Esophagus muscularis mucosa (tissue), 4 donors: Measurements from ENCODE around the gene DUSP2. TPM values are rescaled to one million over a fixed set of nuclear protein-coding genes. Genes with fewer than 3 reads are reported as not detected.

Experiments
- DNase-seq: peaks from one replicate; pipeline ENCODE4 v3.0.0-alpha.2; 2017; ENCODE audit errors: extremely low spot score
- H3K27ac ChIP-seq, 4 donors: fragments of 200-600 bp; sonication (generic); replicated peaks in 1 of 4; 1 replicate in 3 of 4; 2 replicates in 1 of 4; pipeline ENCODE4 v1.5.1; 2016 to 2019; ENCODE audit warnings: mild to moderate bottlenecking in 1 of 4
- H3K27me3 ChIP-seq, 4 donors: fragments of 200-600 bp; sonication (generic); one replicate each; pipeline versions ENCODE4 v1.5.1 to v1.6.0; 2016 to 2019
- H3K36me3 ChIP-seq, 4 donors: fragments of 200-600 bp; sonication (generic); one replicate each; pipeline ENCODE4 v1.5.1; 2016 to 2019
- H3K4me1 ChIP-seq, 4 donors: fragments of 200-600 bp; sonication (generic); one replicate each; pipeline ENCODE4 v1.5.1; 2016 to 2019
- H3K4me3 ChIP-seq, 4 donors: fragments of 200-600 bp; sonication (generic); 1 replicate in 2 of 4; 2 replicates in 2 of 4; pipeline ENCODE4 v1.5.1; 2016 to 2019; ENCODE audit warnings: mild to moderate bottlenecking in 4 of 4, moderate library complexity in 1 of 4
- H3K9me3 ChIP-seq, 4 donors: fragments of 200-600 bp; sonication (generic); 1 replicate in 3 of 4; 2 replicates in 1 of 4; pipeline ENCODE4 v1.5.1; 2016 to 2019
- EP300 ChIP-seq: sonication (generic); formaldehyde crosslinking; IDR thresholded peaks from one replicate; pipeline ENCODE4 v1.6.1; 2017; ENCODE audit warnings: antibody characterized with exemption
- POLR2A ChIP-seq: fragments of 450-650 bp; IDR thresholded peaks from one replicate; pipeline ENCODE4 v1.6.1; 2017; ENCODE audit warnings: antibody characterized with exemption, moderate library complexity, mild to moderate bottlenecking, low read depth
- POLR2AphosphoS5 ChIP-seq, 2 donors: sonication (generic); formaldehyde crosslinking; IDR thresholded peaks; one replicate each; pipeline ENCODE4 v1.6.1; 2017; ENCODE audit warnings: antibody characterized with exemption in 2 of 2
- WGBS: methylation state at CpG from one replicate; pipeline ENCODE4 v1.1.5; 2018; 5-methylcytosine and 5-hydroxymethylcytosine counted together
- intact Hi-C: fragments of 100-400 bp; cut with DNase I; formaldehyde crosslinking; loops from one replicate; pipeline ENCODE4 v1.15.1; 2023
- total RNA-seq, 4 donors: library from RNA; depleted of rRNA; stranded (reverse); fragments of >200 nt; gene quantifications; one replicate each; pipeline versions ENCODE4 v1.1.0 to v1.2.1, GENCODE V29; 2016
- TF ChIP-seq, protein P1 (sequence below), 3 experiments: fragments of 200-600 bp in 2 of 3; fragments of 450-650 bp in 1 of 3; sonication (generic) in 2 of 3; IDR thresholded peaks; one replicate each; pipeline ENCODE4 v1.5.1; 2017 to 2019; ENCODE audit warnings: antibody characterized with exemption in 3 of 3, mild to moderate bottlenecking in 2 of 3, moderate library complexity in 1 of 3

The DUSP2 gene
- total RNA-seq, 4 donors from 2014 or later = 1.1 to 5.5 (median 1.7) TPM

DNA sequence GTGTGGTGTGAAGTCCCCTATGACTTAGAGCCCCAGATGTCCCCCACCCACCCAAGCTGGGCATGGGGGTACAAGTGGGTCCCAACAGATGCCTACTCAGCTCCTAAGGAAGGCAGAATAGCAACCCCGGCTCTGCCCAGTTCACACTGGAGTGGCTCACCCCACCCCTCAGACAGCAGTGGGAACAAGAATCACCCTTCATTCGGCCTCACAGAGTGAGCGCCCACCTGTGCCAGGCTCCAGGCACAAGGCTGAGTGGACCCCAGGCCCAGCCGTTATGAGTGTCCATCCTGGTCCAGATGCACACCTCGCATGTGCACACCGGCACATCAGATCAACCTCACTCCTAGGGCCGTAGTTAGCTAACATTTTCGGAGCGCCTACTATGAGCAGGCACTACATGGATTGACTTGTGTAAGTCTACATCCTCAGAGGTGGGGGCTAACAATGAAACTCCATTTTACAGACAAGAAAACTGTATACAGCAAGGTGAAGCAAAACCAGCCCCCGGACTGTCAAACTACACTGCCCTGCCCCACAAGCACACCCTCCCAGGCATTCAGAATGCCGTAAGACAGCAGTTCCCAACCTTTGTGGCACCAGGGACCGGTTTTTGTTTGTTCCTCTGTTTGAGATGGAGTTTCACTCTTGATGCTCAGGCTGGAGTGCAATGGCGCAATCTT lies 4.2 kb downstream of the DUSP2 start:
- TF ChIP-seq, protein P1, sequence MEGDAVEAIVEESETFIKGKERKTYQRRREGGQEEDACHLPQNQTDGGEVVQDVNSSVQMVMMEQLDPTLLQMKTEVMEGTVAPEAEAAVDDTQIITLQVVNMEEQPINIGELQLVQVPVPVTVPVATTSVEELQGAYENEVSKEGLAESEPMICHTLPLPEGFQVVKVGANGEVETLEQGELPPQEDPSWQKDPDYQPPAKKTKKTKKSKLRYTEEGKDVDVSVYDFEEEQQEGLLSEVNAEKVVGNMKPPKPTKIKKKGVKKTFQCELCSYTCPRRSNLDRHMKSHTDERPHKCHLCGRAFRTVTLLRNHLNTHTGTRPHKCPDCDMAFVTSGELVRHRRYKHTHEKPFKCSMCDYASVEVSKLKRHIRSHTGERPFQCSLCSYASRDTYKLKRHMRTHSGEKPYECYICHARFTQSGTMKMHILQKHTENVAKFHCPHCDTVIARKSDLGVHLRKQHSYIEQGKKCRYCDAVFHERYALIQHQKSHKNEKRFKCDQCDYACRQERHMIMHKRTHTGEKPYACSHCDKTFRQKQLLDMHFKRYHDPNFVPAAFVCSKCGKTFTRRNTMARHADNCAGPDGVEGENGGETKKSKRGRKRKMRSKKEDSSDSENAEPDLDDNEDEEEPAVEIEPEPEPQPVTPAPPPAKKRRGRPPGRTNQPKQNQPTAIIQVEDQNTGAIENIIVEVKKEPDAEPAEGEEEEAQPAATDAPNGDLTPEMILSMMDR (IDR thresholded peaks at IDR 0.05) = no peak
- TF ChIP-seq POLR2A = no peak
- TF ChIP-seq POLR2AphosphoS5 (IDR thresholded peaks at IDR 0.05) = no peak
- Histone ChIP-seq H3K4me1 (peaks cover 16 to 23% (median 21%) of the 10 kb centered on the region in 4 donors), H3K27ac (no peak overlapping the region), H3K27me3 (peaks cover 0 to 24% (median 0%) of the 10 kb centered on the region in 4 donors), H3K4me3 (no peak overlapping the region), H3K36me3 (no peaks in the 10 kb centered on the region), H3K9me3 (no peaks in the 10 kb centered on the region)
- WGBS = 89% methylated on average over 12 of the region's 13 CpGs
- intact Hi-C loops = no loop called here
- no peak for DNase-seq

DNA sequence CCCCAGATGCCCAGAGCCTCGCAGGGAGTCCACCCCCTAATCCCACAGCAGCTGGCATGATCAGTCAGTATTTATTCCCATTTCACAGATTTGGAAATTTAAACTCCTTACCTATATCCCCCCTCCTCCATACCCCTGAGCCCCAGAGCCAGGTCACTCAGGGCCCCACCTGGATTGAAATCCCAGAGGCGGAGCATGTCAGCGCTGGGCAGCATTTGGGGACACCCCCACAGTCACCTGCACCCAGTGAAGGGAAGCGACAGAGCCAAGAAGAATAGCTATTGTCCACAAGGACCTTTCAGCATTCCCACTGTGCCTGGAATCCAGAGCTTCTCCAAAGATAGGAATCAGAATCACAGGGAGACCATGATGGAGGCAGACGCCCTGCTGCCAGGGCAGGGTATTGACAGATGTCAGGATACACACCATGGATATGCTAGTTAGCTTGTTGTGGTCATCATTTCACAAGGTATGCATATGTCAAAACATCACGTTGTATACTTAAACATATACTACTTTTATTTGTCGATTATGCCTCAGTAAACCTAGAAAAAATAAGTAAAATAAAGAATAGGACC lies 6.0 kb downstream of the DUSP2 start:
- DNase-seq = no peak
- intact Hi-C loops = loop anchor here (2.0 to 10.0 kb wide), 2 partner anchors 36 to 366 kb away; partner anchors contain the start of gene NEURL3
- Histone ChIP-seq H3K4me3 (no peak overlapping the region), H3K4me1 (peaks cover 2 to 5% (median 3%) of the 10 kb centered on the region in 4 donors), H3K27ac (no peak overlapping the region), H3K27me3 (peaks cover 0 to 40% (median 0%) of the 10 kb centered on the region in 4 donors), H3K9me3 (no peaks in the 10 kb centered on the region), H3K36me3 (no peaks in the 10 kb centered on the region)
- TF ChIP-seq POLR2AphosphoS5 (IDR thresholded peaks at IDR 0.05) = no peak
- TF ChIP-seq POLR2A = no peak
- TF ChIP-seq EP300 = no peak
- TF ChIP-seq, protein P1 (IDR thresholded peaks at IDR 0.05) = no peak
- WGBS = 85% methylated on average over 5 of the region's 7 CpGs

DNA sequence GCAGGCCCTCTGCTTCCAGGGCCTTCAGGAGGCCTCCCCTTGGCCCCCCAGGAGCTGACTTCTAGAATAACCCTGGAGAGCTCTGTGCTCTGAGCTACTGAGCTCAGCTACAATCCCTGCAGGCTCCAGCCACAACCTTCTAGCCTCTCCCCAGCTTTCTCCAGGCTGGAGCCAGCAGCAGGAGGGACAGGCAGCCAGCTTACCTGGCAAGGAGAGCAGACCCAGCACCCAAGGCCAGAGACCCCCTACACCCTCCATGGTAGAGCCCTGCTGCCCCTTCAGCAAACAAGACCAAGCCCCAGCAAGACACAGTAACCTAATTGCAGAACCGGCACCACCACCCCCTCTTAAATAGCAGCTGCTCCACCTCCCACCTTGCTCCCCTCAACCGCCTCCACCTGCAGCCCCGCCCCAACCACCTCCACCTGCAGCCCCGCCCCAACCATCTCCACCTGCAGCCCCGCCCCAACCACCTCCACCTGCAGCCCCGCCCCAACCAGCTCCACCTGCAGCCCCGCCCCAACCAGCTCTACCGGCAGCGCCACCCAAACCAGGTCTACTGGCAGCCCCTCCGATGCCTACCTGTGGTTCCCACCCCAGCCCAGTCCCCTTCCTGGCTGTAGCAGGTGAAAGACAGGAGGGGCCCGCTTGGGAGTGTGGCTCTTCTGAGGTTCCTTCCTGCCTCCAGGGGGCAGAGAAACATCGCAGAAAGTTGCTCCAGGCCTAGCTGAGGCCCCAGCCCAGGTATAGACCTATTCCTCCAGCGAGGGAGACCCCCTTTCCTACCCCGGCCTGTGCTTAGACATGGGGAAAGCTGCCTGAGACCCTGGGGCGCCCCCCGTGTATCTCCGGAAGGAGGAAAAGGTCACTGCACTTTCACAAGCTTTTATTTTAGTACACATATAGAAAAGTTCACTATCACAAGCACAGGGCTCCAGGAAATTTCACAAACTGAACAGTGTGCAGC lies 6.8 kb downstream of the DUSP2 start, which contains the start of gene ASTL:
Gene ASTL (minus strand): TSS at position 324 of the 967 bp plus-strand sequence. CDS start 66 bp downstream, at position 258.
- Histone ChIP-seq H3K36me3 (no peaks in the 10 kb centered on the region), H3K27me3 (peaks cover 0 to 48% (median 0%) of the 10 kb centered on the region in 4 donors), H3K27ac (no peak within 1 kb of the TSS), H3K9me3 (no peaks in the 10 kb centered on the region), H3K4me1 (no peaks in the 10 kb centered on the region), H3K4me3 (no peak within 1 kb of the TSS)
- DNase-seq = no peak
- intact Hi-C loops = loop anchor here (2.0 to 10.0 kb wide), 2 partner anchors 36 to 366 kb away; partner anchors contain the start of gene NEURL3
- TF ChIP-seq EP300 (no peak), POLR2A (no peak), POLR2AphosphoS5 (IDR thresholded peaks at IDR 0.05) (no peak)
- TF ChIP-seq, protein P1 (IDR thresholded peaks at IDR 0.05) = peak; percentile 23 to 48 (median 48)
- 29% methylated on average over 9 of the region's 17 CpGs for WGBS

DNA sequence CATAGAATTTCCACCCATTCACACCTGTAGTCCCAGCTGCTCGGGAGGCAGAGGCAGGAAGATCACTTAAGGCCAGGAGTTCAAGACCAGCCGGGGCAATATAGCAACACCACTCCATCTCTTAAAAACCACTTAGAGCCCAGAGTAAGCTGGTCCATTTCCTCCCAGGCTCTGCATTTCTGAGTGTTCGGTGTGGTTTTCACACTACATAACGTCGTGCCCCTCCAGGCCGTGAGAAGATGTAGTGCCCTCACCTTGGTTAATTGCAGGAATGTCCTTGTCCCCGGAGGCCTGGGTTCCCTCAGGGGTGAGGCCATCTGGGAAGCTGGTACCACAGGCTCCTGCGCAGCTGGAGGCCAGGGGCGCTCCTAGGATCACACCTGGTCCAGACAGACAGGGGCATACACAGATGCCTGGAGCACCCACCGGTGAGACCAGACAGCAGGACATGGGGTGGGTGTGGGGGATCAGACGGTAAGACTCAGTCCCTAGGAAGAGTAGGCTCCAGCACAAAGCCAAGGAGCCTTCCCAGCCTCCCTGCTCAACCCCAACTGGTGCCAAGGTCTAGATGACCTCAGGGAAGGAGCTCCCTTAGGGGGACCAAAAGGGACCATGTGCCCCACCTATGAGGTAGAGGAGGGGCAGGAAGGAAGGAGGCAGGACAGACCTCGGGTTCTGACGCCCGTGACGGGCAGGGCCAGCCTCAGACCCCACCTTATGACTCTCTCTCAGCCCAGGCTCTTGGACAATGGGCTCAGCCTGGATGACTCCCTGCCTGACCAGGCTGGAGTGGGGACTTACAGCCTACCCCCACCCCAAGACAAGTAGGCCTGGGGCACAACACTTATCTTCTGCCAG lies 7.7 kb downstream of the DUSP2 start:
- peaks cover 0 to 50% (median 0%) of the 10 kb centered on the region in 4 donors for H3K27me3 ChIP-seq
- intact Hi-C loops = loop anchor here (2.0 to 10.0 kb wide), 2 partner anchors 37 to 367 kb away; partner anchors contain the start of gene NEURL3
- H3K4me1 ChIP-seq = no peaks in the 10 kb centered on the region
- TF ChIP-seq, protein P1 (IDR thresholded peaks at IDR 0.05) = no peak
- no peak for TF ChIP-seq POLR2A
- TF ChIP-seq EP300 = no peak
- TF ChIP-seq POLR2AphosphoS5 (IDR thresholded peaks at IDR 0.05) = no peak
- no peak overlapping the region for H3K27ac ChIP-seq
- no peaks in the 10 kb centered on the region for H3K9me3 ChIP-seq
- no peak for DNase-seq
- no peak overlapping the region for H3K4me3 ChIP-seq
- H3K36me3 ChIP-seq = no peaks in the 10 kb centered on the region
- WGBS = 91% methylated on average over 9 of the region's 15 CpGs
